Immature natural killer cell (primary cell): ENCODE measurements around the gene PLCH2. TPM values are rescaled to one million over a fixed set of nuclear protein-coding genes. Genes with fewer than 3 reads are reported as not detected.

Source experiments
- DNase-seq, 3 donors: peaks; one replicate each; pipeline ENCODE4 v3.0.0; 2022; ENCODE audit warnings: mixed read lengths in 1 of 3
- H3K27ac Mint-ChIP-seq, 6 donors: one replicate each; pipeline ENCODE4 v1.8.0; 2020; ENCODE audit warnings: mixed read lengths in 6 of 6, mild to moderate bottlenecking in 5 of 6, inconsistent platforms in 4 of 6, moderate library complexity in 3 of 6
- H3K27me3 Mint-ChIP-seq, 3 donors: one replicate each; pipeline ENCODE4 v1.8.0; 2020 to 2021; ENCODE audit warnings: low read depth in 3 of 3, mild to moderate bottlenecking in 3 of 3, mixed read lengths in 3 of 3, moderate library complexity in 3 of 3, inconsistent platforms in 1 of 3
- H3K36me3 Mint-ChIP-seq, 3 donors: one replicate each; pipeline ENCODE4 v1.8.0; 2020; ENCODE audit warnings: mixed read lengths in 3 of 3, inconsistent platforms in 2 of 3, mild to moderate bottlenecking in 2 of 3
- H3K4me1 Mint-ChIP-seq, 2 donors: one replicate each; pipeline ENCODE4 v1.8.0; 2020; ENCODE audit warnings: inconsistent platforms in 2 of 2, mild to moderate bottlenecking in 2 of 2, mixed read lengths in 2 of 2, moderate library complexity in 1 of 2
- H3K4me3 Mint-ChIP-seq, 5 donors: one replicate each; pipeline ENCODE4 v1.8.0; 2020; ENCODE audit warnings: mild to moderate bottlenecking in 5 of 5, mixed read lengths in 5 of 5, inconsistent platforms in 3 of 5, moderate library complexity in 3 of 5
- H3K9me3 Mint-ChIP-seq, 6 donors: one replicate each; pipeline ENCODE4 v1.8.0; 2020; ENCODE audit warnings: mild to moderate bottlenecking in 6 of 6, mixed read lengths in 6 of 6, inconsistent platforms in 4 of 6, moderate library complexity in 3 of 6
- polyA plus RNA-seq, 3 donors: library from polyadenylated mRNA; unstranded; fragments of 300-500 nt; fragmentation: Illumina TruSeq; gene quantifications; one replicate each; pipeline ENCODE4 v1.2.3, GENCODE V29; 2021

Gene PLCH2
- polyA plus RNA-seq, 3 donors from 2014 or later, result 2.9 to 5.1 TPM; not detected in 1

- Mint-ChIP-seq H3K9me3 (no peaks in the 10 kb centered on the region), H3K4me3 (peak overlapping the region in 2 of 5 donors; percentile 53 to 93), H3K27ac (peak overlapping the region; percentile 82 to 100 (median 96)), H3K27me3 (peaks cover 6 to 19% (median 9%) of the 10 kb centered on the region in 3 donors), H3K4me1 (peaks cover 33 to 44% of the 10 kb centered on the region in 2 donors), H3K36me3 (no peaks in the 10 kb centered on the region)
- DNase-seq, result no peak
Observed at GRCh38 chr1:2553871-2554620, 78.0 kb downstream of the PLCH2 start.

- H3K27me3 Mint-ChIP-seq, result peaks cover 6 to 16% (median 9%) of the 10 kb centered on the region in 3 donors
- peak overlapping the region; percentile 93 to 100 (median 96) for H3K27ac Mint-ChIP-seq
- H3K4me3 Mint-ChIP-seq, result peak overlapping the region; percentile 47 to 99 (median 98)
- DNase-seq, result peak; percentile 36 to 45 (median 41)
- H3K9me3 Mint-ChIP-seq, result no peaks in the 10 kb centered on the region
- peaks cover 32 to 41% of the 10 kb centered on the region in 2 donors for H3K4me1 Mint-ChIP-seq
- no peaks in the 10 kb centered on the region for H3K36me3 Mint-ChIP-seq
Observed at GRCh38 chr1:2554621-2555387, 78.7 kb downstream of the PLCH2 start.

Other genes with a start within 250 kb of the PLCH2 start
- 1 to 10 TPM in 1 of 3 donors, under 1 TPM in 1, not detected in 1; 0.87 to 1.0 TPM for gene SKI, start 248.0 kb upstream of the PLCH2 start, polyA plus RNA-seq
- 1 to 10 TPM in 2 of 3 donors, under 1 TPM in 1; 0.89 to 4.0 (median 3.9) TPM for gene MORN1, start 84.7 kb upstream of the PLCH2 start, polyA plus RNA-seq
- gene RER1, start 84.4 kb upstream of the PLCH2 start, polyA plus RNA-seq, result 100 to 1,000 TPM; 185 to 216 (median 210) TPM
- gene PEX10, start 63.7 kb upstream of the PLCH2 start, polyA plus RNA-seq, result 10 to 100 TPM in 1 of 3 donors, 1 to 10 TPM in 2; 9.1 to 18.2 (median 9.3) TPM
- 10 to 100 TPM in 1 of 3 donors, 1 to 10 TPM in 2; 9.1 to 23.3 (median 9.8) TPM for gene PANK4, start 50.3 kb downstream of the PLCH2 start, polyA plus RNA-seq
- gene HES5, start 54.0 kb downstream of the PLCH2 start, polyA plus RNA-seq, result not detected
- gene TNFRSF14, start 80.1 kb downstream of the PLCH2 start, polyA plus RNA-seq, result 10 to 100 TPM; 62.5 to 75.1 (median 63.8) TPM
- gene PRXL2B, start 110.5 kb downstream of the PLCH2 start, polyA plus RNA-seq, result 10 to 100 TPM; 10.0 to 17.1 (median 13.6) TPM
- gene MMEL1, start 156.7 kb downstream of the PLCH2 start, polyA plus RNA-seq, result 1 to 10 TPM in 2 of 3 donors, under 1 TPM in 1; 0.93 to 5.1 (median 2.3) TPM